Suprapubic skin (tissue), 4 donors: ENCODE measurements around the gene NRBP1.

ENCODE experiments used
- POLR2A ChIP-seq, 2 donors: fragments of 450-650 bp; IDR thresholded peaks; one replicate each; pipeline ENCODE4 v1.6.1; 2017; ENCODE audit warnings: antibody characterized with exemption in 2 of 2, mild to moderate bottlenecking in 2 of 2, moderate library complexity in 2 of 2
- POLR2AphosphoS5 ChIP-seq, 3 donors: sonication (generic); formaldehyde crosslinking; IDR thresholded peaks; one replicate each; pipeline ENCODE4 v1.6.1; 2017; ENCODE audit warnings: antibody characterized with exemption in 3 of 3
- TF ChIP-seq, protein P1 (sequence below), 2 donors: fragments of 200-600 bp in 1 of 2; fragments of 450-650 bp in 1 of 2; sonication (generic) in 1 of 2; IDR thresholded peaks; one replicate each; pipeline ENCODE4 v1.5.1; 2016 to 2019; ENCODE audit warnings: antibody characterized with exemption in 2 of 2, mild to moderate bottlenecking in 1 of 2, moderate library complexity in 1 of 2

DNA sequence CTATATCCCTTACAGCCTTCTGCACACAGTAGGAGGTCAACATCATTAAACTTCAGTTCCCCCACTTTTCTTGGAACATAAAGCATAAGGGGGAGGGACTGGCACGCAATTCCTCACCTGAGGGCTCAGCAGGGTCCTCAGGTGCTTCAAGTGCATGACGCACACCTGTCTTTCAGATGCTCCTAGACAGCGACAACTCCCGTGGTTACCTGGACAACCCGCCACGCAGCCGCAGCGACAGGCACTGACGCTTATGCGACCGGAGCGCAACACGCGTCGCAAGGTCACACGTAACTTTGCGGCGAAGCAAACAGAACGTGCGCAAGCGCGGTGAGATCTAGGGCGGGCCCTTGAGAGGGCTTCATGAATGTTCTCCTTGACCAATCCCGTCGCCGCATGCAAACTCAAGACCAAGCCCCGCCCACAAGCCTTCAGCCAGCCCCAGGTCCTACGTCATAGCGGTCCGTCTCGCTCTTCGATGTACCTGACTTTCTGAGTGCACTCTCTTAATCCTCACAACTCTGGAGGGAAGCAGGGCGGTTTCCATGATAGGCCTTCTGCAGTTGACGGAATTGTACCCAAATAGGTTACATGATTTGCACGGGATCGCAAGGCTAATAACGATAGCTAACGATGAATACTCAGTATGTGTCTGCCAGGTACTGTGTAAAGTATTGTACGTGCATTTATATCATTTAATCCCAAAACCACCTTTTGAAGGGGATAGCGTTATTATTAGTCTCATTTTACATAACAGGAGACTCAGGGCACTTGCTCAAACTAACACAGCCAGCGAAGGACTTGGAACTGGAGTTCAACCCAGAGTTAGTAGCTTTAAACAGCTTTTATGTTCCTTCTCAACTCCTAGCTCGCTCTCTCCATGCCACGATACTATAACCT is 61.3 kb downstream of the NRBP1 start, which contains the start of gene IFT172:
- TF ChIP-seq, protein P1, sequence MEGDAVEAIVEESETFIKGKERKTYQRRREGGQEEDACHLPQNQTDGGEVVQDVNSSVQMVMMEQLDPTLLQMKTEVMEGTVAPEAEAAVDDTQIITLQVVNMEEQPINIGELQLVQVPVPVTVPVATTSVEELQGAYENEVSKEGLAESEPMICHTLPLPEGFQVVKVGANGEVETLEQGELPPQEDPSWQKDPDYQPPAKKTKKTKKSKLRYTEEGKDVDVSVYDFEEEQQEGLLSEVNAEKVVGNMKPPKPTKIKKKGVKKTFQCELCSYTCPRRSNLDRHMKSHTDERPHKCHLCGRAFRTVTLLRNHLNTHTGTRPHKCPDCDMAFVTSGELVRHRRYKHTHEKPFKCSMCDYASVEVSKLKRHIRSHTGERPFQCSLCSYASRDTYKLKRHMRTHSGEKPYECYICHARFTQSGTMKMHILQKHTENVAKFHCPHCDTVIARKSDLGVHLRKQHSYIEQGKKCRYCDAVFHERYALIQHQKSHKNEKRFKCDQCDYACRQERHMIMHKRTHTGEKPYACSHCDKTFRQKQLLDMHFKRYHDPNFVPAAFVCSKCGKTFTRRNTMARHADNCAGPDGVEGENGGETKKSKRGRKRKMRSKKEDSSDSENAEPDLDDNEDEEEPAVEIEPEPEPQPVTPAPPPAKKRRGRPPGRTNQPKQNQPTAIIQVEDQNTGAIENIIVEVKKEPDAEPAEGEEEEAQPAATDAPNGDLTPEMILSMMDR (IDR thresholded peaks at IDR 0.05): no peak
- no peak for TF ChIP-seq POLR2A (IDR thresholded peaks at IDR 0.05)
- peak; percentile 2 to 70 (median 6) for TF ChIP-seq POLR2AphosphoS5 (IDR thresholded peaks at IDR 0.05)
